K562 (cell line): ENCODE results near the gene ZNF740. TPM values are rescaled to one million over a fixed set of nuclear protein-coding genes. Genes with fewer than 3 reads are reported as not detected.

Source experiments
- ARID3B ChIP-seq: fragments of 250-450 bp; sonication (Bioruptor Pico); IDR thresholded peaks from 2 replicates; pipeline ENCODE4 v1.4.0; 2020; ENCODE audit warnings: borderline replicate concordance
- CREB3 ChIP-seq: fragments of 450-650 bp; conservative IDR thresholded peaks from 2 replicates; pipeline ENCODE4 v1.6.1; 2016; ENCODE audit warnings: missing genetic modification characterization, low read depth, mild to moderate bottlenecking, missing compliant biosample characterization, moderate library complexity
- DACH1 ChIP-seq: fragments of 450-650 bp; IDR thresholded peaks from 2 replicates; pipeline ENCODE4 v1.6.1; 2018; ENCODE audit not compliant: partially characterized antibody
- MTA3 ChIP-seq: fragments of 450-650 bp; formaldehyde crosslinking; IDR thresholded peaks from 2 replicates; pipeline ENCODE4 v1.6.1; 2017; ENCODE audit warnings: mild to moderate bottlenecking, borderline replicate concordance
- OTX1 ChIP-seq: fragments of 450-650 bp; formaldehyde crosslinking; IDR thresholded peaks from 2 replicates; pipeline ENCODE4 v1.4.0; 2022; ENCODE audit warnings: mild to moderate bottlenecking
- RCOR1 ChIP-seq, 2 experiments: IDR thresholded peaks; 2 replicates each; pipeline ENCODE4 v1.6.1; 2012; ENCODE audit warnings: low read depth in 2 of 2, low read length in 2 of 2, borderline replicate concordance in 1 of 2, improper control_type of control experiment in 1 of 2
- ZBTB40 ChIP-seq, 2 experiments: fragments of 450-650 bp in 1 of 2; sonication (generic) in 1 of 2; formaldehyde crosslinking in 1 of 2; IDR thresholded peaks; 2 replicates each; pipeline versions ENCODE4 v1.7.1 to v1.9.0; 2016 to 2022; ENCODE audit warnings: inconsistent platforms in 1 of 2, mild to moderate bottlenecking in 1 of 2, missing genetic modification reagents in 1 of 2
- ZFP91 ChIP-seq: sonication (generic); formaldehyde crosslinking; IDR thresholded peaks from 2 replicates; pipeline ENCODE4 v1.8.0; 2022; ENCODE audit warnings: mild to moderate bottlenecking, missing genetic modification reagents
- ZNF224 ChIP-seq: sonication (generic); formaldehyde crosslinking; IDR thresholded peaks from 2 replicates; pipeline ENCODE4 v1.8.0; 2022; ENCODE audit warnings: mild to moderate bottlenecking, missing genetic modification reagents
- ZNF3 ChIP-seq: fragments of 250-450 bp; sonication (Bioruptor Pico); IDR thresholded peaks from 2 replicates; pipeline ENCODE4 v1.5.0; 2021; ENCODE audit warnings: mild to moderate bottlenecking, moderate library complexity
- ZNF347 ChIP-seq: fragments of 450-650 bp; formaldehyde crosslinking; IDR thresholded peaks from 2 replicates; pipeline ENCODE4 v1.4.0; 2020; ENCODE audit warnings: low read depth, mild to moderate bottlenecking, moderate library complexity
- ZZZ3 ChIP-seq: fragments of 450-650 bp; IDR thresholded peaks from 2 replicates; pipeline ENCODE4 v1.6.1; 2016; ENCODE audit warnings: antibody characterized with exemption, mild to moderate bottlenecking, moderate library complexity
- polyA plus RNA-seq, 8 experiments: library from polyadenylated mRNA; depleted of rRNA in 4 of 8; stranded (reverse) in 5 of 8; unstranded in 3 of 8; fragments of >200 nt; fragmentation: Nextera tagmentation in 2 of 8; fragmentation: Illumina TruSeq in 1 of 8; extraction: Ambion mirVana in 2 of 8; extraction: Trizol in 1 of 8; gene quantifications; 2 replicates each; pipeline versions ENCODE4 v1.2.1 to v1.2.3, GENCODE V29; 2011 to 2014; ENCODE audit warnings: inconsistent platforms in 1 of 8, missing spikeins in 1 of 8
- total RNA-seq, 7 experiments: library from RNA; depleted of rRNA in 6 of 7; stranded (reverse); fragments of >200 nt in 6 of 7; fragmentation: Illumina TruSeq in 2 of 7; extraction: Trizol in 2 of 7; gene quantifications; 2 replicates each; pipeline versions ENCODE4 v1.2.1 to v1.2.3, GENCODE V29; 2011 to 2021; ENCODE audit warnings: low replicate concordance in 1 of 7

ZNF740 gene
- total and polyA plus RNA-seq, 9 of the 15 experiments (the other 6 are each of a cell fraction or from before 2014, with no cell fraction given) = 0.57 to 46.4 (median 18.6) TPM

GRCh38 chr12:53213348-53213747, 32.8 kb downstream of the ZNF740 start (continued):
- TF ChIP-seq ZBTB40 (IDR thresholded peaks at IDR 0.05) (no peak), ZBTB40 (CRISPR knock-in tag; IDR thresholded peaks at IDR 0.05) (no peak), CREB3 (tag) (no peak), DACH1 (no peak), ZNF347 (CRISPR knock-in tag) (no peak), ZNF224 (CRISPR knock-in tag) (no peak), ZNF3 (CRISPR knock-in tag) (no peak), ZFP91 (no peak), OTX1 (no peak), RCOR1 (IDR thresholded peaks at IDR 0.05; ENCODE audit: borderline replicate concordance in 1 of 2, low read depth in 2 of 2, low read length in 2 of 2) (peak in 1 of 2 experiments; percentile 26; a peak in 1 of 4 replicates), MTA3 (peak; percentile 28; the same call in 1 of the 2 replicates), ZZZ3 (no peak), ARID3B (CRISPR knock-in tag) (0 out of 2 replicates have a peak, but pooled peaks have one; percentile 68)
